Tibial nerve (tissue), 4 donors: ENCODE data around the gene FGR.

Experiments
- EP300 ChIP-seq, 2 donors: sonication (generic); formaldehyde crosslinking; IDR thresholded peaks; one replicate each; pipeline ENCODE4 v1.6.1; 2017; ENCODE audit warnings: antibody characterized with exemption in 2 of 2, mild to moderate bottlenecking in 1 of 2
- POLR2A ChIP-seq, 2 donors: fragments of 450-650 bp; IDR thresholded peaks; one replicate each; pipeline ENCODE4 v1.6.1; 2017; ENCODE audit warnings: antibody characterized with exemption in 2 of 2, mild to moderate bottlenecking in 2 of 2, moderate library complexity in 2 of 2
- TF ChIP-seq, protein P1 (sequence below), 5 experiments: fragments of 200-600 bp in 3 of 5; fragments of 450-650 bp in 2 of 5; sonication (generic) in 3 of 5; IDR thresholded peaks; one replicate each; pipeline ENCODE4 v1.5.1; 2016 to 2019; ENCODE audit warnings: antibody characterized with exemption in 5 of 5, mild to moderate bottlenecking in 3 of 5, moderate library complexity in 2 of 5

DNA sequence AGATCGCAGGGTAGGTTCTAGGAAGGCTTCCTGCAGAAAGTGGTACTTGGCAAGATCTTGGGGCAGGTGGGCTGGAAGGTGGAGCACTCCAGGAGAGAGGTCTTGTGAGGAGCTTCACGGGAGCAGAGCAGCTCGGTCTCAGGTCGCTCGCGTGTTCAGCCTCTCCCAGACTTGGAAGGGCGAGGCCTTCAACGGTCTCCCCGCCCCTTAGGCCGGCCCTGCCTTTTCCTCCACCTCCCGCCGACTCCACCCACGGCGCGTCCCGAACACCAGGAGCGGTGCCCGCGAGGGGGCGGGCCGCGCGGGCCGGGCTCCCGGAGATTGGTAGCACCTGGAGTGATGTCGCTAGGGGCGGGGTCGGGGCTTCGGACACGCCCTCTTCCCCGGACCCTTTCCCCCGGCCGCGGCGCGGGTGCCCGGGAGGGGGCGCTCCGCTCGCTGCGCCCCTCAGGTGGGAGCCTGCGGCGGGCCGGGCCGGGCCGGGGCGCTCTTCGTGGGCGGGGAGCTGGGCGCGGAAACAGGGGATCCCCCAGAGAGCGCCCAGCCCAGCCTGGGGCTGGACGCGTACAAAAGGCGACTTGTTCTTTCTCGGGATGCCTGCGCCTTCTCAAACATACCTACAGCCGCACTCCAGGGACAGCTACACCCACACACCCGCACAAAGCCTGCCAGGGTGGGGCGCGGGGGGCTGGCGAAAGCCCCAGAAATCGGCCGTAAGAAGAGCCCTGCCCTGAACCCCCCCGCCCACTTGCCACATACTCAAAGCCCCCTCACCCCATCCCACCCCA, 66.5 kb downstream of the FGR start:
- TF ChIP-seq, protein P1, sequence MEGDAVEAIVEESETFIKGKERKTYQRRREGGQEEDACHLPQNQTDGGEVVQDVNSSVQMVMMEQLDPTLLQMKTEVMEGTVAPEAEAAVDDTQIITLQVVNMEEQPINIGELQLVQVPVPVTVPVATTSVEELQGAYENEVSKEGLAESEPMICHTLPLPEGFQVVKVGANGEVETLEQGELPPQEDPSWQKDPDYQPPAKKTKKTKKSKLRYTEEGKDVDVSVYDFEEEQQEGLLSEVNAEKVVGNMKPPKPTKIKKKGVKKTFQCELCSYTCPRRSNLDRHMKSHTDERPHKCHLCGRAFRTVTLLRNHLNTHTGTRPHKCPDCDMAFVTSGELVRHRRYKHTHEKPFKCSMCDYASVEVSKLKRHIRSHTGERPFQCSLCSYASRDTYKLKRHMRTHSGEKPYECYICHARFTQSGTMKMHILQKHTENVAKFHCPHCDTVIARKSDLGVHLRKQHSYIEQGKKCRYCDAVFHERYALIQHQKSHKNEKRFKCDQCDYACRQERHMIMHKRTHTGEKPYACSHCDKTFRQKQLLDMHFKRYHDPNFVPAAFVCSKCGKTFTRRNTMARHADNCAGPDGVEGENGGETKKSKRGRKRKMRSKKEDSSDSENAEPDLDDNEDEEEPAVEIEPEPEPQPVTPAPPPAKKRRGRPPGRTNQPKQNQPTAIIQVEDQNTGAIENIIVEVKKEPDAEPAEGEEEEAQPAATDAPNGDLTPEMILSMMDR (IDR thresholded peaks at IDR 0.05) = peak; percentile 80 to 93 (median 86)
- peak; percentile 59 to 78 for TF ChIP-seq EP300 (IDR thresholded peaks at IDR 0.05)
- peak in 1 of 2 donors; percentile 77 for TF ChIP-seq POLR2A (IDR thresholded peaks at IDR 0.05)
